Caco-2 (cell line): ENCODE measurements around the gene NEDD4L. TPM values are rescaled to one million over a fixed set of nuclear protein-coding genes. Genes with fewer than 3 reads are reported as not detected.
"Not testable (repeated sequence)": the region's sequence is repeated elsewhere in the genome, so short reads cannot be mapped to it uniquely, and the experiment has no call there.

Source experiments
- BruUV-seq: library from RNA; stranded (reverse); fragments of 400-500 nt; replicated peaks from 2 replicates; lab custom pipeline; 2021; lab: Mats Ljungman, UMichigan
- CTCF ChIA-PET: fragments of 300-600 bp; sonication (Branson Sonifier 250); formaldehyde crosslinking; loops from one replicate; lab custom pipeline; 2022; ENCODE audit warnings: antibody characterized with exemption; lab: Charles Lee
- POLR2A ChIA-PET: fragments of 300-600 bp; sonication (Branson Sonifier 250); formaldehyde crosslinking; loops from one replicate; lab custom pipeline; 2022; ENCODE audit warnings: antibody characterized with exemption; lab: Charles Lee
- DNase-seq, 2 experiments: peaks; one replicate each; pipeline versions ENCODE4 v3.0.0 to v3.0.0-alpha.2; 2020 to 2022
- H3K27me3 ChIP-seq: replicated peaks from 2 replicates; pipeline ENCODE4 v1.6.0; 2011; ENCODE audit warnings: low read length; ENCODE audit not compliant: control insufficient read depth, insufficient read depth
- H3K36me3 ChIP-seq: 2 replicates; pipeline ENCODE4 v1.5.1; 2011; ENCODE audit warnings: low read length; ENCODE audit not compliant: control insufficient read depth, insufficient read depth
- H3K4me1 ChIP-seq: fragments of 250-450 bp; sonication (Bioruptor Pico); 2 replicates; pipeline ENCODE4 v1.5.1; 2020; ENCODE audit warnings: mild to moderate bottlenecking
- H3K4me3 ChIP-seq: 2 replicates; pipeline ENCODE4 v1.5.1; 2011; ENCODE audit warnings: low read depth, mild to moderate bottlenecking, control low read depth, low read length
- H3K9me3 ChIP-seq: fragments of 250-450 bp; sonication (Bioruptor Pico); 2 replicates; pipeline ENCODE4 v1.5.1; 2020; ENCODE audit warnings: mild to moderate bottlenecking, moderate library complexity
- H3K27ac Mint-ChIP-seq: one replicate; pipeline ENCODE4 v1.8.0; 2022; ENCODE audit warnings: mixed read lengths; ENCODE audit not compliant: unreplicated experiment
- H3K27me3 Mint-ChIP-seq: one replicate; pipeline ENCODE4 v1.8.0; 2022; ENCODE audit warnings: mixed read lengths; ENCODE audit not compliant: insufficient read depth, unreplicated experiment
- H3K36me3 Mint-ChIP-seq: one replicate; pipeline ENCODE4 v1.8.0; 2022; ENCODE audit warnings: mild to moderate bottlenecking, mixed read lengths; ENCODE audit not compliant: insufficient read depth, unreplicated experiment
- H3K4me1 Mint-ChIP-seq: one replicate; pipeline ENCODE4 v1.8.0; 2022; ENCODE audit warnings: low read depth, mixed read lengths; ENCODE audit not compliant: unreplicated experiment
- H3K4me3 Mint-ChIP-seq: one replicate; pipeline ENCODE4 v1.8.0; 2022; ENCODE audit warnings: mild to moderate bottlenecking, moderate library complexity, mixed read lengths; ENCODE audit not compliant: unreplicated experiment
- H3K9me3 Mint-ChIP-seq: one replicate; pipeline ENCODE4 v1.8.0; 2022; ENCODE audit warnings: mixed read lengths; ENCODE audit not compliant: unreplicated experiment
- CTCF ChIP-seq, 2 experiments: fragments of 200-600 bp in 1 of 2; IDR thresholded peaks; 1 replicate in 1 of 2; 2 replicates in 1 of 2; pipeline versions ENCODE4 v1.5.1 to v1.8.0; 2011 to 2022; ENCODE audit warnings: antibody characterized with exemption in 1 of 2, control low read depth in 1 of 2, inconsistent platforms in 1 of 2, low read depth in 1 of 2, low read length in 1 of 2, mild to moderate bottlenecking in 1 of 2, moderate library complexity in 1 of 2; ENCODE audit not compliant: insufficient read depth in 1 of 2, severe bottlenecking in 1 of 2, unreplicated experiment in 1 of 2
- intact Hi-C: fragments of 100-400 bp; cut with micrococcal nuclease; formaldehyde crosslinking; loops from one replicate; pipeline ENCODE4 v1.10.0; 2022; ENCODE audit not compliant: unreplicated experiment
- total RNA-seq: library from RNA; stranded (reverse); gene quantifications from 2 replicates; pipeline ENCODE4 v1.2.3, GENCODE V29; 2022

NEDD4L gene
- total RNA-seq, 1 experiment from 2014 or later: 85.4 TPM

GRCh38 chr18:58169472-58169871, 125.4 kb downstream of the NEDD4L start:
- no peaks in the 10 kb centered on the region for H3K9me3 ChIP-seq
- intact Hi-C loops: no loop called here
- H3K9me3 Mint-ChIP-seq: no peaks in the 10 kb centered on the region
- no peak overlapping the region for H3K27ac Mint-ChIP-seq
- no peaks in the 10 kb centered on the region; the same call in 1 of the 2 replicates for H3K36me3 ChIP-seq
- H3K4me1 Mint-ChIP-seq: peaks cover 7% of the 10 kb centered on the region
- H3K4me3 ChIP-seq: no peak overlapping the region
- BruUV-seq: no TSS peak
- no peaks in the 10 kb centered on the region for H3K27me3 Mint-ChIP-seq
- no peak for TF ChIP-seq CTCF (IDR thresholded peaks at IDR 0.05; ENCODE audit: insufficient read depth in 1 of 2, low read depth in 1 of 2, low read length in 1 of 2, severe bottlenecking in 1 of 2, unreplicated experiment in 1 of 2)
- H3K27me3 ChIP-seq: no peaks in the 10 kb centered on the region
- H3K36me3 Mint-ChIP-seq: peaks cover 11% of the 10 kb centered on the region
- H3K4me3 Mint-ChIP-seq: no peak overlapping the region
- no peak for DNase-seq
- ChIA-PET CTCF (no interaction called here), POLR2A (no interaction called here)
- no peaks in the 10 kb centered on the region for H3K4me1 ChIP-seq

- CTCF ChIA-PET: not testable (repeated sequence)
Measured at GRCh38 chr18:58170036-58170435, 126.0 kb downstream of the NEDD4L start.

GRCh38 chr18:58172031-58172430, 128.0 kb downstream of the NEDD4L start:
- no peak overlapping the region for H3K4me3 Mint-ChIP-seq
- H3K27me3 Mint-ChIP-seq: no peaks in the 10 kb centered on the region
- no peak overlapping the region for H3K27ac Mint-ChIP-seq
- no peak for TF ChIP-seq CTCF (IDR thresholded peaks at IDR 0.05; ENCODE audit: insufficient read depth in 1 of 2, low read depth in 1 of 2, low read length in 1 of 2, severe bottlenecking in 1 of 2, unreplicated experiment in 1 of 2)
- BruUV-seq: no TSS peak
- Histone ChIP-seq H3K27me3 (no peaks in the 10 kb centered on the region), H3K9me3 (no peaks in the 10 kb centered on the region), H3K36me3 (no peaks in the 10 kb centered on the region; the same call in 1 of the 2 replicates), H3K4me1 (no peaks in the 10 kb centered on the region), H3K4me3 (no peak overlapping the region)
- H3K4me1 Mint-ChIP-seq: peaks cover 21% of the 10 kb centered on the region
- no peak for DNase-seq
- intact Hi-C loops: no loop called here
- no peaks in the 10 kb centered on the region for H3K9me3 Mint-ChIP-seq
- peaks cover 18% of the 10 kb centered on the region for H3K36me3 Mint-ChIP-seq
- CTCF ChIA-PET: no interaction called here
- POLR2A ChIA-PET: no interaction called here

More at GRCh38 chr18:58170036-58170435, 126.0 kb downstream of the NEDD4L start:
- H3K9me3 Mint-ChIP-seq, intact Hi-C loops, H3K4me3 ChIP-seq, H3K36me3 ChIP-seq, H3K9me3 ChIP-seq, BruUV-seq, H3K27me3 Mint-ChIP-seq, H3K27ac Mint-ChIP-seq, DNase-seq, H3K4me1 ChIP-seq, H3K4me3 Mint-ChIP-seq, H3K4me1 Mint-ChIP-seq, H3K27me3 ChIP-seq, POLR2A ChIA-PET: not testable (repeated sequence)
- peaks cover 11% of the 10 kb centered on the region for H3K36me3 Mint-ChIP-seq

- H3K36me3 Mint-ChIP-seq: peaks cover 14% of the 10 kb centered on the region
Measured at GRCh38 chr18:58174285-58174684, 130.3 kb downstream of the NEDD4L start.

More at GRCh38 chr18:58174285-58174684, 130.3 kb downstream of the NEDD4L start:
- Histone ChIP-seq H3K9me3 (no peaks in the 10 kb centered on the region), H3K36me3 (no peaks in the 10 kb centered on the region; the same call in 1 of the 2 replicates), H3K4me3 (no peak overlapping the region), H3K27me3 (no peaks in the 10 kb centered on the region), H3K4me1 (peaks cover 14% of the 10 kb centered on the region)
- no peaks in the 10 kb centered on the region for H3K27me3 Mint-ChIP-seq
- intact Hi-C loops: no loop called here
- H3K27ac Mint-ChIP-seq: no peak overlapping the region
- no peaks in the 10 kb centered on the region for H3K9me3 Mint-ChIP-seq
- CTCF ChIA-PET: no interaction called here
- POLR2A ChIA-PET: no interaction called here
- H3K4me1 Mint-ChIP-seq: peaks cover 32% of the 10 kb centered on the region
- no TSS peak for BruUV-seq
- no peak overlapping the region for H3K4me3 Mint-ChIP-seq
- no peak for DNase-seq
- TF ChIP-seq CTCF (IDR thresholded peaks at IDR 0.05; ENCODE audit: insufficient read depth in 1 of 2, low read depth in 1 of 2, low read length in 1 of 2, severe bottlenecking in 1 of 2, unreplicated experiment in 1 of 2): no peak
